Hindlimb muscle (tissue), 1 donor: ENCODE results near the gene C20orf96. TPM values are rescaled to one million over a fixed set of nuclear protein-coding genes. Genes with fewer than 3 reads are reported as not detected.

Experiments
- DNase-seq: peaks from one replicate; pipeline ENCODE4 v3.0.0-alpha.2; 2013
- polyA plus RNA-seq: library from polyadenylated mRNA; unstranded; fragments of 120-200 nt; gene quantifications from one replicate; pipeline ENCODE4 v1.2.1, GENCODE V29; 2013; ENCODE audit not compliant: insufficient read length

Gene C20orf96
- polyA plus RNA-seq, 1 donor: 11.1 TPM

- DNase-seq: no peak
Measured at GRCh38 chr20:311609-312008, 21.1 kb upstream of the C20orf96 start.

GRCh38 chr20:310645-311044 lies 20.1 kb upstream of the C20orf96 start:
- DNase-seq: no peak

GRCh38 chr20:309841-310644 lies 19.5 kb upstream of the C20orf96 start:
- peak; percentile 99 for DNase-seq

- DNase-seq: peak; percentile 65
Measured at GRCh38 chr20:309306-309840, 18.8 kb upstream of the C20orf96 start.

- DNase-seq: no peak
Measured at GRCh38 chr20:308427-309038, 18.0 kb upstream of the C20orf96 start.

- DNase-seq: no peak
Measured at GRCh38 chr20:305745-306144, 15.2 kb upstream of the C20orf96 start.

- DNase-seq: no peak
Measured at GRCh38 chr20:301886-302848, 11.6 kb upstream of the C20orf96 start.

GRCh38 chr20:300345-300990 lies 9.9 kb upstream of the C20orf96 start:
- DNase-seq: no peak

GRCh38 chr20:298776-299391 lies 8.3 kb upstream of the C20orf96 start:
- DNase-seq: no peak

- DNase-seq: peak; percentile 70
Measured at GRCh38 chr20:297925-298775, 7.6 kb upstream of the C20orf96 start.

GRCh38 chr20:297098-297924 lies 6.8 kb upstream of the C20orf96 start, which contains the start of gene ZCCHC3:
ZCCHC3 (plus strand) TSS chr20:297570; CDS start chr20:297587, 17 bp downstream.
- DNase-seq: peak; percentile 92

- no peak for DNase-seq
Measured at GRCh38 chr20:295804-296203, 5.3 kb upstream of the C20orf96 start.

GRCh38 chr20:294602-295001 lies 4.1 kb upstream of the C20orf96 start:
- DNase-seq: no peak

- DNase-seq: no peak
Measured at GRCh38 chr20:289693-290083, 862 bp downstream of the C20orf96 start.

GRCh38 chr20:288956-289692 lies 1.4 kb downstream of the C20orf96 start:
- DNase-seq: no peak

- DNase-seq: no peak
Measured at GRCh38 chr20:286508-286907, 4.0 kb downstream of the C20orf96 start.

GRCh38 chr20:284172-284571 lies 6.4 kb downstream of the C20orf96 start:
- DNase-seq: no peak

GRCh38 chr20:278607-279571 lies 11.7 kb downstream of the C20orf96 start:
- DNase-seq: peak; percentile 88
